HL-60 (cell line): ENCODE measurements around the gene TAMM41.

Source experiments
- POLR2AphosphoS5 ChIP-seq: IDR thresholded peaks from 2 replicates; pipeline ENCODE4 v1.6.1; 2012; ENCODE audit warnings: low read depth
- SPI1 ChIP-seq: IDR thresholded peaks from 2 replicates; pipeline ENCODE4 v1.6.1; 2012; ENCODE audit warnings: low read depth, mild to moderate bottlenecking, borderline replicate concordance
- TF ChIP-seq, protein P1 (sequence below): IDR thresholded peaks from one replicate; pipeline ENCODE4 v1.5.1; 2011; ENCODE audit warnings: low read length, control low read depth, inconsistent platforms; ENCODE audit not compliant: insufficient read depth
- TF ChIP-seq, protein P2 (sequence below): IDR thresholded peaks from 2 replicates; pipeline ENCODE4 v1.6.1; 2012; ENCODE audit warnings: low read depth; ENCODE audit not compliant: insufficient replicate concordance

DNA sequence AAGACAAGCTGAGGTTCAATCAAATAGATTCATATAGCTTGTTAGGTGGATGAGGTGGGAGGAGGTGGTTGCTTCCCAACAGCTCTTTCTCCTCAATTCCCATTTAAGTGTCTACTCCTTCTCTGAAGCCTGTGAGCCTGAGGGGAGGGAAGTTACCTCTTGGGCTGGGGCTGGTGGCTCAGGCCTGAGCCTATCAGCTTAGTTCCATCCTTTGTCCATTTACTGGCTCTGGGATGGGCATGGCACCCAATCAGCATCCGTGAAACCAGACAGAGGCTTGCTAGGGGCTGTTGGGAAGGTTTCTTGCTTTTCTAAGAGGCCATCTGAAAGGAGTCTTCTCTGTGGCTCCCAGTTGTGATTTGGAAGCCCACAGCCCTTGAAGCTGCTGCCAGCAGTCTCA, 57.3 kb downstream of the TAMM41 start:
- TF ChIP-seq, protein P1, sequence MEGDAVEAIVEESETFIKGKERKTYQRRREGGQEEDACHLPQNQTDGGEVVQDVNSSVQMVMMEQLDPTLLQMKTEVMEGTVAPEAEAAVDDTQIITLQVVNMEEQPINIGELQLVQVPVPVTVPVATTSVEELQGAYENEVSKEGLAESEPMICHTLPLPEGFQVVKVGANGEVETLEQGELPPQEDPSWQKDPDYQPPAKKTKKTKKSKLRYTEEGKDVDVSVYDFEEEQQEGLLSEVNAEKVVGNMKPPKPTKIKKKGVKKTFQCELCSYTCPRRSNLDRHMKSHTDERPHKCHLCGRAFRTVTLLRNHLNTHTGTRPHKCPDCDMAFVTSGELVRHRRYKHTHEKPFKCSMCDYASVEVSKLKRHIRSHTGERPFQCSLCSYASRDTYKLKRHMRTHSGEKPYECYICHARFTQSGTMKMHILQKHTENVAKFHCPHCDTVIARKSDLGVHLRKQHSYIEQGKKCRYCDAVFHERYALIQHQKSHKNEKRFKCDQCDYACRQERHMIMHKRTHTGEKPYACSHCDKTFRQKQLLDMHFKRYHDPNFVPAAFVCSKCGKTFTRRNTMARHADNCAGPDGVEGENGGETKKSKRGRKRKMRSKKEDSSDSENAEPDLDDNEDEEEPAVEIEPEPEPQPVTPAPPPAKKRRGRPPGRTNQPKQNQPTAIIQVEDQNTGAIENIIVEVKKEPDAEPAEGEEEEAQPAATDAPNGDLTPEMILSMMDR = no peak
- TF ChIP-seq, protein P2, sequence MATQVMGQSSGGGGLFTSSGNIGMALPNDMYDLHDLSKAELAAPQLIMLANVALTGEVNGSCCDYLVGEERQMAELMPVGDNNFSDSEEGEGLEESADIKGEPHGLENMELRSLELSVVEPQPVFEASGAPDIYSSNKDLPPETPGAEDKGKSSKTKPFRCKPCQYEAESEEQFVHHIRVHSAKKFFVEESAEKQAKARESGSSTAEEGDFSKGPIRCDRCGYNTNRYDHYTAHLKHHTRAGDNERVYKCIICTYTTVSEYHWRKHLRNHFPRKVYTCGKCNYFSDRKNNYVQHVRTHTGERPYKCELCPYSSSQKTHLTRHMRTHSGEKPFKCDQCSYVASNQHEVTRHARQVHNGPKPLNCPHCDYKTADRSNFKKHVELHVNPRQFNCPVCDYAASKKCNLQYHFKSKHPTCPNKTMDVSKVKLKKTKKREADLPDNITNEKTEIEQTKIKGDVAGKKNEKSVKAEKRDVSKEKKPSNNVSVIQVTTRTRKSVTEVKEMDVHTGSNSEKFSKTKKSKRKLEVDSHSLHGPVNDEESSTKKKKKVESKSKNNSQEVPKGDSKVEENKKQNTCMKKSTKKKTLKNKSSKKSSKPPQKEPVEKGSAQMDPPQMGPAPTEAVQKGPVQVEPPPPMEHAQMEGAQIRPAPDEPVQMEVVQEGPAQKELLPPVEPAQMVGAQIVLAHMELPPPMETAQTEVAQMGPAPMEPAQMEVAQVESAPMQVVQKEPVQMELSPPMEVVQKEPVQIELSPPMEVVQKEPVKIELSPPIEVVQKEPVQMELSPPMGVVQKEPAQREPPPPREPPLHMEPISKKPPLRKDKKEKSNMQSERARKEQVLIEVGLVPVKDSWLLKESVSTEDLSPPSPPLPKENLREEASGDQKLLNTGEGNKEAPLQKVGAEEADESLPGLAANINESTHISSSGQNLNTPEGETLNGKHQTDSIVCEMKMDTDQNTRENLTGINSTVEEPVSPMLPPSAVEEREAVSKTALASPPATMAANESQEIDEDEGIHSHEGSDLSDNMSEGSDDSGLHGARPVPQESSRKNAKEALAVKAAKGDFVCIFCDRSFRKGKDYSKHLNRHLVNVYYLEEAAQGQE = no peak
- no peak for TF ChIP-seq POLR2AphosphoS5
- no peak for TF ChIP-seq SPI1
